ENCODE measurements around the gene APBA1. TPM values are rescaled to one million over a fixed set of nuclear protein-coding genes. Genes with fewer than 3 reads are reported as not detected.

APBA1 gene
- total and polyA plus RNA-seq, 2 donors (not counting 3 experiments of a cell fraction or from before 2014, with no cell fraction given): 6.1 to 11.3 TPM

DNA sequence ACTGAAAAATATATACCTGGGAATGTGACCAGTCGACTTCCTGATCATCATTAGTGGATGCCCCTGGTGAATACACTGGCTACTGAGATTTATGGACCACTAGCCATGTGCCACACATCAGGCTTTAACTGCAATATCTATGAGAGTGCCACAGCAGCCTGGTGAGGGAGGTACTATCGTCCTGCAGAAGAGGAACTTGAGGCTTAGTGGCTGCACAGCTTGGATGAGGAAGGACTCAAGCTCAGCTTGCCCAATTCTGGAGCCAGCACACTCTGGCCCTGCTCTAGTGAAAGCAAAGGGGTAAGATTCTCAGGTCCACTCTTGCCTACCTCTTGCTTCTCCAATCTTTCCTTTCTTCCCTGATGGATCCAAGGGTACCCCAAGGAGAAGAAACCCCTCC, 217.8 kb downstream of the APBA1 start:
- CTCF ChIA-PET: interaction anchor here (1.3 to 1.4 kb wide), 2 partner anchors 17 to 92 kb away, joined by 3 to 5 read pairs; no protein-coding TSS in a partner anchor
- Histone ChIP-seq H3K9me3 (replicated peaks; ENCODE audit: control insufficient read depth, insufficient read depth, low read length) (no peaks in the 10 kb centered on the region), H3K27ac (ENCODE audit: insufficient read depth, low read depth, low read length) (no peak overlapping the region), H3K4me1 (ENCODE audit: control insufficient read depth, extremely low read depth, insufficient read depth, low read length) (no peaks in the 10 kb centered on the region), H3K79me2 (ENCODE audit: control insufficient read depth, insufficient read depth, low read length) (no peaks in the 10 kb centered on the region), H3K27me3 (ENCODE audit: control insufficient read depth in 2 of 2, insufficient read depth in 2 of 2, low read length in 2 of 2) (no peaks in the 10 kb centered on the region), H3K4me2 (ENCODE audit: insufficient read depth, low read length) (no peak overlapping the region), H3K4me3 (replicated peaks in 1 of 3; ENCODE audit: insufficient read depth in 1 of 3, low read depth in 1 of 3, low read length in 3 of 3) (no peak overlapping the region), H3K9ac (replicated peaks; ENCODE audit: extremely low read depth, insufficient read depth, low read length) (no peak overlapping the region), H3K36me3 (ENCODE audit: control insufficient read depth in 2 of 2, extremely low read depth in 1 of 2, insufficient read depth in 2 of 2, low read length in 2 of 2) (no peaks in the 10 kb centered on the region), H4K20me1 (replicated peaks; ENCODE audit: control insufficient read depth, extremely low read depth, insufficient read depth, low read length) (no peaks in the 10 kb centered on the region), H3K9me1 (replicated peaks; ENCODE audit: control insufficient read depth, extremely low read depth, insufficient read depth, low read length) (no peaks in the 10 kb centered on the region), H2AFZ (ENCODE audit: low read depth, low read length) (no peak overlapping the region)
- no TSS peak for BruUV-seq (replicated peaks)
- intact Hi-C loops (cut with micrococcal nuclease) (no loop called here), dilution Hi-C loops (cut with MboI; ENCODE audit: extremely low pct_ligation_motif_present, low sequenced_read_pairs) (no loop called here)
- TF ChIP-seq, protein P1, sequence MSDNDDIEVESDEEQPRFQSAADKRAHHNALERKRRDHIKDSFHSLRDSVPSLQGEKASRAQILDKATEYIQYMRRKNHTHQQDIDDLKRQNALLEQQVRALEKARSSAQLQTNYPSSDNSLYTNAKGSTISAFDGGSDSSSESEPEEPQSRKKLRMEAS (IDR thresholded peaks at IDR 0.05; ENCODE audit: insufficient read depth, insufficient read length): no peak
- TF ChIP-seq MYC (IDR thresholded peaks at IDR 0.05; ENCODE audit: low read depth, low read length) (no peak), GATA2 (IDR thresholded peaks at IDR 0.05; ENCODE audit: insufficient read depth, insufficient read length, low read depth, low read length) (no peak), EZH2 (IDR thresholded peaks at IDR 0.05; ENCODE audit: borderline replicate concordance, low read depth, low read length, severe bottlenecking) (no peak), JUN (IDR thresholded peaks at IDR 0.05; ENCODE audit: borderline replicate concordance, insufficient read depth, insufficient read length, low read depth) (no peak), POLR2A (IDR thresholded peaks at IDR 0.05; ENCODE audit: low read depth, low read length) (no peak), FOS (IDR thresholded peaks at IDR 0.05; ENCODE audit: borderline replicate concordance, insufficient read depth, low read length) (no peak), POLR2AphosphoS5 (IDR thresholded peaks at IDR 0.05; ENCODE audit: insufficient read depth, low read depth, low read length) (no peak)
- TF ChIP-seq, protein P2, sequence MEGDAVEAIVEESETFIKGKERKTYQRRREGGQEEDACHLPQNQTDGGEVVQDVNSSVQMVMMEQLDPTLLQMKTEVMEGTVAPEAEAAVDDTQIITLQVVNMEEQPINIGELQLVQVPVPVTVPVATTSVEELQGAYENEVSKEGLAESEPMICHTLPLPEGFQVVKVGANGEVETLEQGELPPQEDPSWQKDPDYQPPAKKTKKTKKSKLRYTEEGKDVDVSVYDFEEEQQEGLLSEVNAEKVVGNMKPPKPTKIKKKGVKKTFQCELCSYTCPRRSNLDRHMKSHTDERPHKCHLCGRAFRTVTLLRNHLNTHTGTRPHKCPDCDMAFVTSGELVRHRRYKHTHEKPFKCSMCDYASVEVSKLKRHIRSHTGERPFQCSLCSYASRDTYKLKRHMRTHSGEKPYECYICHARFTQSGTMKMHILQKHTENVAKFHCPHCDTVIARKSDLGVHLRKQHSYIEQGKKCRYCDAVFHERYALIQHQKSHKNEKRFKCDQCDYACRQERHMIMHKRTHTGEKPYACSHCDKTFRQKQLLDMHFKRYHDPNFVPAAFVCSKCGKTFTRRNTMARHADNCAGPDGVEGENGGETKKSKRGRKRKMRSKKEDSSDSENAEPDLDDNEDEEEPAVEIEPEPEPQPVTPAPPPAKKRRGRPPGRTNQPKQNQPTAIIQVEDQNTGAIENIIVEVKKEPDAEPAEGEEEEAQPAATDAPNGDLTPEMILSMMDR (IDR thresholded peaks at IDR 0.05; ENCODE audit: extremely low read depth in 1 of 2, insufficient read depth in 1 of 2, low read depth in 1 of 2, low read length in 2 of 2): no peak
- POLR2A ChIA-PET: no interaction called here
- DNase-seq (ENCODE audit: low read depth, low spot score): no peak
- FAIRE-seq: no peak
